ENCODE data around the gene PABPC1L. TPM values are rescaled to one million over a fixed set of nuclear protein-coding genes. Genes with fewer than 3 reads are reported as not detected.

PABPC1L gene
- total and polyA plus RNA-seq, 2 of the 13 experiments (the other 11 are each of a cell fraction or from before 2014, with no cell fraction given), result 30.8 to 252 TPM

DNA sequence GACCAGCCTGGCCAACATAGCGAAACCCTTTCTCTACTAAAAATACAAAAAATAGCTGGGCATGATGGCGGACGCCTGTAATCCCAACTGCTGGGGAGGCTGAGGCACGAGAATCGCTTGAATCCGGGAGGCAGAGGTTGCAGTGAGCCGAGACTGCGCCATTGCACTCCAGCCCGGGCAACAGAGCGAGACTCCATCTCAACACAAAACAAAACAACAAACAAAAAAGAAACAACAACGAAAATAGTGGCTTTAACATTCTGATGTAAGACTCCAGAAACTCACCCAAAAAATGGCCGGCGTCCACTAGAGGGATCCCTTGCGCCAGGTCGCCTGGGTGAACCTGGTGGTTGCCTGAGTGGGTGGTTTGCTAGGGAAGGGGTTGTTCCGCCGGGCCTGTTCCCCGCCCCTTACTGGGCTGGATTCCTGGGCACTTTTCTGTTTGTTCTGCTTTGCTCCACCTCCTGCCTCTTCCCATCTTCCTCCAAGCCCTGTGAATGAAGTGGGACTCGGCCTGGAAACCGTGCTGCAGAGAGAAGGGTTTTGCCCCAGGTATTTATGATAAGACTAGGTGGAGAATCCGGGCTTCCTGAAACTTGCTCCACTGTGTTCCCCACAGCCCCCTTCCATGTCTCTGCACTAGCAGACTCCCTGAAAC lies 1.5 kb downstream of the PABPC1L start (continued):
- TF ChIP-seq, protein P1, sequence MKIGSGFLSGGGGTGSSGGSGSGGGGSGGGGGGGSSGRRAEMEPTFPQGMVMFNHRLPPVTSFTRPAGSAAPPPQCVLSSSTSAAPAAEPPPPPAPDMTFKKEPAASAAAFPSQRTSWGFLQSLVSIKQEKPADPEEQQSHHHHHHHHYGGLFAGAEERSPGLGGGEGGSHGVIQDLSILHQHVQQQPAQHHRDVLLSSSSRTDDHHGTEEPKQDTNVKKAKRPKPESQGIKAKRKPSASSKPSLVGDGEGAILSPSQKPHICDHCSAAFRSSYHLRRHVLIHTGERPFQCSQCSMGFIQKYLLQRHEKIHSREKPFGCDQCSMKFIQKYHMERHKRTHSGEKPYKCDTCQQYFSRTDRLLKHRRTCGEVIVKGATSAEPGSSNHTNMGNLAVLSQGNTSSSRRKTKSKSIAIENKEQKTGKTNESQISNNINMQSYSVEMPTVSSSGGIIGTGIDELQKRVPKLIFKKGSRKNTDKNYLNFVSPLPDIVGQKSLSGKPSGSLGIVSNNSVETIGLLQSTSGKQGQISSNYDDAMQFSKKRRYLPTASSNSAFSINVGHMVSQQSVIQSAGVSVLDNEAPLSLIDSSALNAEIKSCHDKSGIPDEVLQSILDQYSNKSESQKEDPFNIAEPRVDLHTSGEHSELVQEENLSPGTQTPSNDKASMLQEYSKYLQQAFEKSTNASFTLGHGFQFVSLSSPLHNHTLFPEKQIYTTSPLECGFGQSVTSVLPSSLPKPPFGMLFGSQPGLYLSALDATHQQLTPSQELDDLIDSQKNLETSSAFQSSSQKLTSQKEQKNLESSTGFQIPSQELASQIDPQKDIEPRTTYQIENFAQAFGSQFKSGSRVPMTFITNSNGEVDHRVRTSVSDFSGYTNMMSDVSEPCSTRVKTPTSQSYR (CRISPR knock-in tag; IDR thresholded peaks at IDR 0.05; ENCODE audit: borderline replicate concordance), result no peak
- TF ChIP-seq SUZ12 (IDR thresholded peaks at IDR 0.05; ENCODE audit: low read depth, low read length), result no peak
- no peak for TF ChIP-seq ARID2 (CRISPR knock-in tag; IDR thresholded peaks at IDR 0.05; ENCODE audit: borderline replicate concordance)
- TF ChIP-seq, protein P2, sequence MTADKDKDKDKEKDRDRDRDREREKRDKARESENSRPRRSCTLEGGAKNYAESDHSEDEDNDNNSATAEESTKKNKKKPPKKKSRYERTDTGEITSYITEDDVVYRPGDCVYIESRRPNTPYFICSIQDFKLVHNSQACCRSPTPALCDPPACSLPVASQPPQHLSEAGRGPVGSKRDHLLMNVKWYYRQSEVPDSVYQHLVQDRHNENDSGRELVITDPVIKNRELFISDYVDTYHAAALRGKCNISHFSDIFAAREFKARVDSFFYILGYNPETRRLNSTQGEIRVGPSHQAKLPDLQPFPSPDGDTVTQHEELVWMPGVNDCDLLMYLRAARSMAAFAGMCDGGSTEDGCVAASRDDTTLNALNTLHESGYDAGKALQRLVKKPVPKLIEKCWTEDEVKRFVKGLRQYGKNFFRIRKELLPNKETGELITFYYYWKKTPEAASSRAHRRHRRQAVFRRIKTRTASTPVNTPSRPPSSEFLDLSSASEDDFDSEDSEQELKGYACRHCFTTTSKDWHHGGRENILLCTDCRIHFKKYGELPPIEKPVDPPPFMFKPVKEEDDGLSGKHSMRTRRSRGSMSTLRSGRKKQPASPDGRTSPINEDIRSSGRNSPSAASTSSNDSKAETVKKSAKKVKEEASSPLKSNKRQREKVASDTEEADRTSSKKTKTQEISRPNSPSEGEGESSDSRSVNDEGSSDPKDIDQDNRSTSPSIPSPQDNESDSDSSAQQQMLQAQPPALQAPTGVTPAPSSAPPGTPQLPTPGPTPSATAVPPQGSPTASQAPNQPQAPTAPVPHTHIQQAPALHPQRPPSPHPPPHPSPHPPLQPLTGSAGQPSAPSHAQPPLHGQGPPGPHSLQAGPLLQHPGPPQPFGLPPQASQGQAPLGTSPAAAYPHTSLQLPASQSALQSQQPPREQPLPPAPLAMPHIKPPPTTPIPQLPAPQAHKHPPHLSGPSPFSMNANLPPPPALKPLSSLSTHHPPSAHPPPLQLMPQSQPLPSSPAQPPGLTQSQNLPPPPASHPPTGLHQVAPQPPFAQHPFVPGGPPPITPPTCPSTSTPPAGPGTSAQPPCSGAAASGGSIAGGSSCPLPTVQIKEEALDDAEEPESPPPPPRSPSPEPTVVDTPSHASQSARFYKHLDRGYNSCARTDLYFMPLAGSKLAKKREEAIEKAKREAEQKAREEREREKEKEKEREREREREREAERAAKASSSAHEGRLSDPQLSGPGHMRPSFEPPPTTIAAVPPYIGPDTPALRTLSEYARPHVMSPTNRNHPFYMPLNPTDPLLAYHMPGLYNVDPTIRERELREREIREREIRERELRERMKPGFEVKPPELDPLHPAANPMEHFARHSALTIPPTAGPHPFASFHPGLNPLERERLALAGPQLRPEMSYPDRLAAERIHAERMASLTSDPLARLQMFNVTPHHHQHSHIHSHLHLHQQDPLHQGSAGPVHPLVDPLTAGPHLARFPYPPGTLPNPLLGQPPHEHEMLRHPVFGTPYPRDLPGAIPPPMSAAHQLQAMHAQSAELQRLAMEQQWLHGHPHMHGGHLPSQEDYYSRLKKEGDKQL (CRISPR knock-in tag; IDR thresholded peaks at IDR 0.05; ENCODE audit: low read depth), result no peak; the same call in 1 of the 2 replicates
- no peak; the same call in 1 of the 2 replicates for TF ChIP-seq MTA1 (CRISPR knock-in tag; IDR thresholded peaks at IDR 0.05; ENCODE audit: borderline replicate concordance)
- TF ChIP-seq ZNF772 (CRISPR knock-in tag; IDR thresholded peaks at IDR 0.05), result no peak; the same call in 1 of the 2 replicates
- TF ChIP-seq, protein P3, sequence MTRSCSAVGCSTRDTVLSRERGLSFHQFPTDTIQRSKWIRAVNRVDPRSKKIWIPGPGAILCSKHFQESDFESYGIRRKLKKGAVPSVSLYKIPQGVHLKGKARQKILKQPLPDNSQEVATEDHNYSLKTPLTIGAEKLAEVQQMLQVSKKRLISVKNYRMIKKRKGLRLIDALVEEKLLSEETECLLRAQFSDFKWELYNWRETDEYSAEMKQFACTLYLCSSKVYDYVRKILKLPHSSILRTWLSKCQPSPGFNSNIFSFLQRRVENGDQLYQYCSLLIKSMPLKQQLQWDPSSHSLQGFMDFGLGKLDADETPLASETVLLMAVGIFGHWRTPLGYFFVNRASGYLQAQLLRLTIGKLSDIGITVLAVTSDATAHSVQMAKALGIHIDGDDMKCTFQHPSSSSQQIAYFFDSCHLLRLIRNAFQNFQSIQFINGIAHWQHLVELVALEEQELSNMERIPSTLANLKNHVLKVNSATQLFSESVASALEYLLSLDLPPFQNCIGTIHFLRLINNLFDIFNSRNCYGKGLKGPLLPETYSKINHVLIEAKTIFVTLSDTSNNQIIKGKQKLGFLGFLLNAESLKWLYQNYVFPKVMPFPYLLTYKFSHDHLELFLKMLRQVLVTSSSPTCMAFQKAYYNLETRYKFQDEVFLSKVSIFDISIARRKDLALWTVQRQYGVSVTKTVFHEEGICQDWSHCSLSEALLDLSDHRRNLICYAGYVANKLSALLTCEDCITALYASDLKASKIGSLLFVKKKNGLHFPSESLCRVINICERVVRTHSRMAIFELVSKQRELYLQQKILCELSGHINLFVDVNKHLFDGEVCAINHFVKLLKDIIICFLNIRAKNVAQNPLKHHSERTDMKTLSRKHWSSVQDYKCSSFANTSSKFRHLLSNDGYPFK (CRISPR knock-in tag; IDR thresholded peaks at IDR 0.05; ENCODE audit: borderline replicate concordance), result peak; percentile 56; the same call in 1 of the 2 replicates
- TF ChIP-seq YEATS4 (CRISPR knock-in tag; IDR thresholded peaks at IDR 0.05; ENCODE audit: borderline replicate concordance), result peak; percentile 96
- peak; percentile 66 for TF ChIP-seq POLR2G (IDR thresholded peaks at IDR 0.05; ENCODE audit: low read depth, low read length)
- 0 out of 2 replicates have a peak, but pooled peaks have one; percentile 51 for TF ChIP-seq ZNF598 (CRISPR knock-in tag; IDR thresholded peaks at IDR 0.05; ENCODE audit: borderline replicate concordance)
- TF ChIP-seq, protein P4, sequence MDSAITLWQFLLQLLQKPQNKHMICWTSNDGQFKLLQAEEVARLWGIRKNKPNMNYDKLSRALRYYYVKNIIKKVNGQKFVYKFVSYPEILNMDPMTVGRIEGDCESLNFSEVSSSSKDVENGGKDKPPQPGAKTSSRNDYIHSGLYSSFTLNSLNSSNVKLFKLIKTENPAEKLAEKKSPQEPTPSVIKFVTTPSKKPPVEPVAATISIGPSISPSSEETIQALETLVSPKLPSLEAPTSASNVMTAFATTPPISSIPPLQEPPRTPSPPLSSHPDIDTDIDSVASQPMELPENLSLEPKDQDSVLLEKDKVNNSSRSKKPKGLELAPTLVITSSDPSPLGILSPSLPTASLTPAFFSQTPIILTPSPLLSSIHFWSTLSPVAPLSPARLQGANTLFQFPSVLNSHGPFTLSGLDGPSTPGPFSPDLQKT (CRISPR knock-in tag; IDR thresholded peaks at IDR 0.05; ENCODE audit: borderline replicate concordance), result no peak
- TF ChIP-seq DMAP1 (CRISPR knock-in tag; IDR thresholded peaks at IDR 0.05), result no peak; the same call in 1 of the 2 replicates
- peak; percentile 67 for TF ChIP-seq SRSF1 (optimal IDR thresholded peaks at IDR 0.05; ENCODE audit: low read depth, low read length)
- TF ChIP-seq, protein P5, sequence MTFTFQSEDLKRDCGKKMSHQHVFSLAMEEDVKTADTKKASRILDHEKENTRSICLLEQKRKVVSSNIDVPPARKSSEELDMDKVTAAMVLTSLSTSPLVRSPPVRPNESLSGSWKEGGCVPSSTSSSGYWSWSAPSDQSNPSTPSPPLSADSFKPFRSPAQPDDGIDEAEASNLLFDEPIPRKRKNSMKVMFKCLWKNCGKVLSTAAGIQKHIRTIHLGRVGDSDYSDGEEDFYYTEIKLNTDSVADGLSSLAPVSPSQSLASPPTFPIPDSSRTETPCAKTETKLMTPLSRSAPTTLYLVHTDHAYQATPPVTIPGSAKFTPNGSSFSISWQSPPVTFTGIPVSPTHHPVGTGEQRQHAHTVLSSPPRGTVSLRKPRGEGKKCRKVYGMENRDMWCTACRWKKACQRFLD (CRISPR knock-in tag; IDR thresholded peaks at IDR 0.05; ENCODE audit: borderline replicate concordance), result no peak

Data from HepG2 (cell line).